ENCODE measurements around the gene KIAA1586.

DNA sequence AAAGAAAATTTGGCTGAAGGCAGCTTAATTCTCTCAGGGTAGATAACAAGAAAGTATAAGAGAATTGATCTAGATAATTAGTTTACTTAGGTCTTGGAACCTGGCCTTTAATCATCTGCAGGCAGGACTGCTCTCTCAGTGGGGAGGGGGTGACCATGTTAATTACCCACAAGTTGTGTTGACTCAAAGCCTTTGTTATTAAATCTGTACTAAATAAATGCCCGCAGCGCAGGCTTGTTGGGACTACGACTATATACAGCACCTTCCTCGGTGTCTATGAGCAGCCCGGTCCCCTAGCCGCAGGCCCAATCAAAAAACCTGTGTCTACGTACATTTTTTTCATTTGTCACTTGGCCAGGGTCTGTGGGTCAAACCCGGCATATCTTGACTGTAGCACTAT lies 27.9 kb downstream of the KIAA1586 start:
- no peak for TF ChIP-seq ZNF713 (CRISPR knock-in tag; IDR thresholded peaks at IDR 0.05)
- no peak for TF ChIP-seq RAD21 (CRISPR knock-in tag; IDR thresholded peaks at IDR 0.05)
- TF ChIP-seq NFATC3 (CRISPR knock-in tag; IDR thresholded peaks at IDR 0.05): no peak
- TF ChIP-seq BRCA1 (CRISPR knock-in tag; IDR thresholded peaks at IDR 0.05): no peak
- TF ChIP-seq, protein P1, sequence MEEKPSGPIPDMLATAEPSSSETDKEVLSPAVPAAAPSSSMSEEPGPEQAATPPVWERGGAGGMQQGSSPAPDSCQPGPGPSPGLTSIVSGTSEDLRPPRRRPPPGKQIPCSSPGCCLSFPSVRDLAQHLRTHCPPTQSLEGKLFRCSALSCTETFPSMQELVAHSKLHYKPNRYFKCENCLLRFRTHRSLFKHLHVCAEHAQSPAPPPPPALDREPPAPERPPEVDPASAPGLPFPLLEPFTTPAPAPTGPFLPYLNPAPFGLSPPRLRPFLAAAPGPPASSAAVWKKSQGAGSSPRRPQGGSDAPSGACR (CRISPR knock-in tag; IDR thresholded peaks at IDR 0.05): no peak
- TF ChIP-seq, protein P2, sequence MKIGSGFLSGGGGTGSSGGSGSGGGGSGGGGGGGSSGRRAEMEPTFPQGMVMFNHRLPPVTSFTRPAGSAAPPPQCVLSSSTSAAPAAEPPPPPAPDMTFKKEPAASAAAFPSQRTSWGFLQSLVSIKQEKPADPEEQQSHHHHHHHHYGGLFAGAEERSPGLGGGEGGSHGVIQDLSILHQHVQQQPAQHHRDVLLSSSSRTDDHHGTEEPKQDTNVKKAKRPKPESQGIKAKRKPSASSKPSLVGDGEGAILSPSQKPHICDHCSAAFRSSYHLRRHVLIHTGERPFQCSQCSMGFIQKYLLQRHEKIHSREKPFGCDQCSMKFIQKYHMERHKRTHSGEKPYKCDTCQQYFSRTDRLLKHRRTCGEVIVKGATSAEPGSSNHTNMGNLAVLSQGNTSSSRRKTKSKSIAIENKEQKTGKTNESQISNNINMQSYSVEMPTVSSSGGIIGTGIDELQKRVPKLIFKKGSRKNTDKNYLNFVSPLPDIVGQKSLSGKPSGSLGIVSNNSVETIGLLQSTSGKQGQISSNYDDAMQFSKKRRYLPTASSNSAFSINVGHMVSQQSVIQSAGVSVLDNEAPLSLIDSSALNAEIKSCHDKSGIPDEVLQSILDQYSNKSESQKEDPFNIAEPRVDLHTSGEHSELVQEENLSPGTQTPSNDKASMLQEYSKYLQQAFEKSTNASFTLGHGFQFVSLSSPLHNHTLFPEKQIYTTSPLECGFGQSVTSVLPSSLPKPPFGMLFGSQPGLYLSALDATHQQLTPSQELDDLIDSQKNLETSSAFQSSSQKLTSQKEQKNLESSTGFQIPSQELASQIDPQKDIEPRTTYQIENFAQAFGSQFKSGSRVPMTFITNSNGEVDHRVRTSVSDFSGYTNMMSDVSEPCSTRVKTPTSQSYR (CRISPR knock-in tag; IDR thresholded peaks at IDR 0.05; ENCODE audit: borderline replicate concordance): no peak
- no peak for TF ChIP-seq ATF7 (IDR thresholded peaks at IDR 0.05)
- no peak for TF ChIP-seq ATF7 (CRISPR knock-in tag; IDR thresholded peaks at IDR 0.05)
- TF ChIP-seq, protein P3, sequence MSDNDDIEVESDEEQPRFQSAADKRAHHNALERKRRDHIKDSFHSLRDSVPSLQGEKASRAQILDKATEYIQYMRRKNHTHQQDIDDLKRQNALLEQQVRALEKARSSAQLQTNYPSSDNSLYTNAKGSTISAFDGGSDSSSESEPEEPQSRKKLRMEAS (IDR thresholded peaks at IDR 0.05): no peak
- no peak for TF ChIP-seq IKZF4 (CRISPR knock-in tag; IDR thresholded peaks at IDR 0.05; ENCODE audit: borderline replicate concordance, low read depth, not compliant biosample characterization)
- TF ChIP-seq ZNF883 (CRISPR knock-in tag; IDR thresholded peaks at IDR 0.05; ENCODE audit: not compliant biosample characterization): no peak
- TF ChIP-seq, protein P4, sequence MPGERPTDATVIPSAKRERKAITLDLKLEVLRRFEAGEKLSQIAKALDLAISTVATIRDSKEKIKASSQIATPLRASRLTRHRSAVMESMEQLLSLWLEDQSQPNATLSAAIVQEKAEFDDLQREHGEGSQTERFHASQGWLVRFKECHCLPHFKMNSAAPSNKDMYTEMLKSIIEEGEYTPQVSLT (CRISPR knock-in tag; IDR thresholded peaks at IDR 0.05; ENCODE audit: borderline replicate concordance, low read depth): no peak
- TF ChIP-seq ZMYM2 (CRISPR knock-in tag; IDR thresholded peaks at IDR 0.05): no peak
- no peak for TF ChIP-seq FOSL1 (CRISPR knock-in tag; IDR thresholded peaks at IDR 0.05; ENCODE audit: borderline replicate concordance)
- TF ChIP-seq, protein P5, sequence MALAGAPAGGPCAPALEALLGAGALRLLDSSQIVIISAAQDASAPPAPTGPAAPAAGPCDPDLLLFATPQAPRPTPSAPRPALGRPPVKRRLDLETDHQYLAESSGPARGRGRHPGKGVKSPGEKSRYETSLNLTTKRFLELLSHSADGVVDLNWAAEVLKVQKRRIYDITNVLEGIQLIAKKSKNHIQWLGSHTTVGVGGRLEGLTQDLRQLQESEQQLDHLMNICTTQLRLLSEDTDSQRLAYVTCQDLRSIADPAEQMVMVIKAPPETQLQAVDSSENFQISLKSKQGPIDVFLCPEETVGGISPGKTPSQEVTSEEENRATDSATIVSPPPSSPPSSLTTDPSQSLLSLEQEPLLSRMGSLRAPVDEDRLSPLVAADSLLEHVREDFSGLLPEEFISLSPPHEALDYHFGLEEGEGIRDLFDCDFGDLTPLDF (CRISPR knock-in tag; IDR thresholded peaks at IDR 0.05): no peak
